ENCODE data around the gene ACSL3. TPM values are rescaled to one million over a fixed set of nuclear protein-coding genes. Genes with fewer than 3 reads are reported as not detected.
"Not testable (repeated sequence)": the region's sequence is repeated elsewhere in the genome, so short reads cannot be mapped to it uniquely, and the experiment has no call there.

Gene ACSL3
- total RNA-seq, 1 donor from 2014 or later = 91.5 TPM

DNA sequence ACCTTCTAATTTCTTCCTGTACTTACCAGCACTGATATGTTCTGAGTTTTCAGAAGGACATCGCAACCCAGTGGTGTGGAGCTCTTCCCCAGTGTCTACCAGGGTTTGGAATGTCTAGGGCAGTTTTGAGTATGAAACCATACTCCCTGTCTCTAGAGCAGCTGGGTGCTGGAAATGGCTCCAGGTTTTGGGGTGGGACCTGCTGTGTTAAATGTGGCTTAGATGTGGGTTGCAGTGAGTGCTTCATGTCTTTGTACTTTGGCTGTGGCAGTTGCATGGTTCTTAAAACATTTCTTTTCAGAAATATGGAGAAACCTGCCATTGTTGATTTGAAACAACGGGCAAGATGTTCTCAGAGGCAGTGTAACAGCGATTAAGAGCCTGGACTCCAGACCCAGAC lies 48.5 kb downstream of the ACSL3 start:
- ATAC-seq = no peak
- TF ChIP-seq, protein P1, sequence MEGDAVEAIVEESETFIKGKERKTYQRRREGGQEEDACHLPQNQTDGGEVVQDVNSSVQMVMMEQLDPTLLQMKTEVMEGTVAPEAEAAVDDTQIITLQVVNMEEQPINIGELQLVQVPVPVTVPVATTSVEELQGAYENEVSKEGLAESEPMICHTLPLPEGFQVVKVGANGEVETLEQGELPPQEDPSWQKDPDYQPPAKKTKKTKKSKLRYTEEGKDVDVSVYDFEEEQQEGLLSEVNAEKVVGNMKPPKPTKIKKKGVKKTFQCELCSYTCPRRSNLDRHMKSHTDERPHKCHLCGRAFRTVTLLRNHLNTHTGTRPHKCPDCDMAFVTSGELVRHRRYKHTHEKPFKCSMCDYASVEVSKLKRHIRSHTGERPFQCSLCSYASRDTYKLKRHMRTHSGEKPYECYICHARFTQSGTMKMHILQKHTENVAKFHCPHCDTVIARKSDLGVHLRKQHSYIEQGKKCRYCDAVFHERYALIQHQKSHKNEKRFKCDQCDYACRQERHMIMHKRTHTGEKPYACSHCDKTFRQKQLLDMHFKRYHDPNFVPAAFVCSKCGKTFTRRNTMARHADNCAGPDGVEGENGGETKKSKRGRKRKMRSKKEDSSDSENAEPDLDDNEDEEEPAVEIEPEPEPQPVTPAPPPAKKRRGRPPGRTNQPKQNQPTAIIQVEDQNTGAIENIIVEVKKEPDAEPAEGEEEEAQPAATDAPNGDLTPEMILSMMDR (IDR thresholded peaks at IDR 0.05) = no peak
- Histone ChIP-seq H3K27me3 (no peaks in the 10 kb centered on the region), H3K36me3 (peaks cover 18% of the 10 kb centered on the region), H3K4me3 (no peak overlapping the region), H3K9me3 (no peaks in the 10 kb centered on the region), H3K27ac (no peak overlapping the region), H3K4me1 (peaks cover 38% of the 10 kb centered on the region)
- DNase-seq = no peak
- intact Hi-C loops (cut with DNase I) = loop anchor here (10.0 kb wide), 1 partner anchor 204 kb away; no protein-coding TSS in a partner anchor

- ATAC-seq (peak; percentile 88), DNase-seq (no peak)
- H3K36me3 ChIP-seq = peaks cover 28% of the 10 kb centered on the region
- TF ChIP-seq, protein P1 (IDR thresholded peaks at IDR 0.05) = no peak
- H3K27ac ChIP-seq = no peak overlapping the region
- H3K27me3 ChIP-seq = no peaks in the 10 kb centered on the region
- peaks cover 13% of the 10 kb centered on the region for H3K4me1 ChIP-seq
- no peaks in the 10 kb centered on the region for H3K9me3 ChIP-seq
- intact Hi-C loops (cut with DNase I) = no loop called here
- no peak overlapping the region for H3K4me3 ChIP-seq
These were observed 51.3 kb downstream of the ACSL3 start for GRCh38 chr2:222912117-222912516.

- peaks cover 28% of the 10 kb centered on the region for H3K36me3 ChIP-seq
- ATAC-seq = no peak
- intact Hi-C loops (cut with DNase I) = no loop called here
- H3K4me1 ChIP-seq = peaks cover 13% of the 10 kb centered on the region
- H3K27ac ChIP-seq = no peak overlapping the region
- no peak for DNase-seq
- H3K27me3 ChIP-seq = no peaks in the 10 kb centered on the region
- H3K9me3 ChIP-seq = no peaks in the 10 kb centered on the region
- H3K4me3 ChIP-seq = no peak overlapping the region
- TF ChIP-seq, protein P1 (IDR thresholded peaks at IDR 0.05) = no peak
These were observed 51.9 kb downstream of the ACSL3 start for GRCh38 chr2:222912776-222913175.

GRCh38 chr2:222915092-222915957 lies 54.5 kb downstream of the ACSL3 start:
- peaks cover 13% of the 10 kb centered on the region for H3K4me1 ChIP-seq
- no peaks in the 10 kb centered on the region for H3K27me3 ChIP-seq
- no peak overlapping the region for H3K4me3 ChIP-seq
- DNase-seq (no peak), ATAC-seq (no peak)
- no peak overlapping the region for H3K27ac ChIP-seq
- peaks cover 27% of the 10 kb centered on the region for H3K36me3 ChIP-seq
- intact Hi-C loops (cut with DNase I) = no loop called here
- no peaks in the 10 kb centered on the region for H3K9me3 ChIP-seq
- TF ChIP-seq, protein P1 (IDR thresholded peaks at IDR 0.05) = peak; percentile 51

GRCh38 chr2:222916229-222917197 lies 55.7 kb downstream of the ACSL3 start:
- DNase-seq (no peak), ATAC-seq (no peak)
- Histone ChIP-seq H3K27ac (no peak overlapping the region), H3K4me3 (no peak overlapping the region), H3K27me3 (no peaks in the 10 kb centered on the region), H3K36me3 (peaks cover 39% of the 10 kb centered on the region), H3K4me1 (peaks cover 13% of the 10 kb centered on the region), H3K9me3 (no peaks in the 10 kb centered on the region)
- intact Hi-C loops (cut with DNase I) = no loop called here
- TF ChIP-seq, protein P1 (IDR thresholded peaks at IDR 0.05) = no peak

GRCh38 chr2:222917212-222917611 lies 56.4 kb downstream of the ACSL3 start:
- H3K27ac ChIP-seq; H3K4me3 ChIP-seq; DNase-seq; intact Hi-C loops (cut with DNase I); ATAC-seq; H3K27me3 ChIP-seq; H3K9me3 ChIP-seq: not testable (repeated sequence)
- Histone ChIP-seq H3K36me3 (peaks cover 46% of the 10 kb centered on the region), H3K4me1 (peaks cover 13% of the 10 kb centered on the region)

Data from upper lobe of right lung (tissue), 1 donor.